SK-N-SH (cell line): ENCODE data around the gene DTX3L. TPM values are rescaled to one million over a fixed set of nuclear protein-coding genes. Genes with fewer than 3 reads are reported as not detected.

Experiments
- CTCF ChIA-PET: fragments of 300-600, 350-600 bp; formaldehyde crosslinking; extraction: SDS; loops from one replicate; lab custom pipeline; 2021; lab: Yijun Ruan, JAX
- POLR2A ChIA-PET: fragments of 350-600 bp; sonication (Branson Sonifier 250); formaldehyde crosslinking; extraction: SDS; loops from one replicate; lab custom pipeline; 2020; ENCODE audit warnings: antibody characterized with exemption, inconsistent platforms; lab: Yijun Ruan, JAX
- DNase-seq: peaks from one replicate; pipeline ENCODE4 v3.0.0; 2012
- H2AFZ ChIP-seq: fragments of 200-600 bp; sonication (generic); 2 replicates; pipeline ENCODE4 v1.8.1; 2016; ENCODE audit warnings: antibody characterized with exemption, mild to moderate bottlenecking, low read depth
- H3F3A ChIP-seq: fragments of 200-600 bp; sonication (generic); replicated peaks from 2 replicates; pipeline ENCODE3; 2016; ENCODE audit warnings: antibody characterized with exemption, mild to moderate bottlenecking; ENCODE audit not compliant: insufficient read depth
- H3K27ac ChIP-seq, 2 experiments: fragments of 200-500 bp in 1 of 2; fragments of 200-600 bp in 1 of 2; sonication (Bioruptor generic) in 1 of 2; sonication (generic), shearing (Covaris generic) in 1 of 2; 2 replicates each; pipeline versions ENCODE4 v1.5.1 to v1.6.1; 2014 to 2016; ENCODE audit warnings: low read depth in 2 of 2, inconsistent platforms in 1 of 2, low read length in 1 of 2, mild to moderate bottlenecking in 1 of 2, mixed read lengths in 1 of 2
- H3K27me3 ChIP-seq: fragments of 200-600 bp; sonication (generic), shearing (Covaris generic); 2 replicates; pipeline ENCODE4 v1.6.1; 2016; ENCODE audit warnings: mixed run types; ENCODE audit not compliant: insufficient read depth
- H3K36me3 ChIP-seq, 2 experiments: fragments of 200-500 bp in 1 of 2; fragments of 200-600 bp in 1 of 2; sonication (Bioruptor generic) in 1 of 2; sonication (generic) in 1 of 2; replicated peaks in 1 of 2; 2 replicates each; pipeline versions ENCODE3 to v1.5.1; 2014 to 2016; ENCODE audit warnings: low read length in 1 of 2, mild to moderate bottlenecking in 1 of 2; ENCODE audit not compliant: insufficient read depth in 2 of 2, control insufficient read depth in 1 of 2
- H3K4me1 ChIP-seq, 2 experiments: fragments of 200-500 bp in 1 of 2; fragments of 200-600 bp in 1 of 2; sonication (Bioruptor generic) in 1 of 2; sonication (generic), shearing (Covaris generic) in 1 of 2; 2 replicates each; pipeline versions ENCODE4 v1.5.1 to v1.6.1; 2014 to 2016; ENCODE audit warnings: low read depth in 1 of 2, low read length in 1 of 2, mixed run types in 1 of 2; ENCODE audit not compliant: insufficient read depth in 2 of 2, control insufficient read depth in 1 of 2
- H3K4me2 ChIP-seq: fragments of 200-600 bp; sonication (generic), shearing (Covaris generic); 2 replicates; pipeline ENCODE4 v1.6.1; 2017; ENCODE audit warnings: mixed run types
- H3K4me3 ChIP-seq, 2 experiments: fragments of 200-500 bp in 1 of 2; fragments of 200-600 bp in 1 of 2; sonication (Bioruptor generic) in 1 of 2; sonication (generic), shearing (Covaris generic) in 1 of 2; 2 replicates each; pipeline versions ENCODE4 v1.5.1 to v1.8.1; 2014 to 2016; ENCODE audit warnings: low read depth in 2 of 2, inconsistent platforms in 1 of 2, low read length in 1 of 2, mild to moderate bottlenecking in 1 of 2, mixed read lengths in 1 of 2, moderate library complexity in 1 of 2
- H3K79me2 ChIP-seq: fragments of 200-600 bp; sonication (generic); 2 replicates; pipeline ENCODE4 v1.8.1; 2017; ENCODE audit warnings: mild to moderate bottlenecking; ENCODE audit not compliant: insufficient read depth
- H3K9ac ChIP-seq: fragments of 200-600 bp; sonication (generic); 2 replicates; pipeline ENCODE4 v1.6.1; 2017; ENCODE audit warnings: mixed run types
- H3K9me2 ChIP-seq: fragments of 200-600 bp; sonication (generic); 2 replicates; pipeline ENCODE4 v1.6.1; 2017; ENCODE audit warnings: mixed run types
- H3K9me3 ChIP-seq: fragments of 200-600 bp; sonication (generic); 2 replicates; pipeline ENCODE4 v1.6.1; 2017; ENCODE audit warnings: mixed run types, mild to moderate bottlenecking, moderate library complexity
- H4K20me1 ChIP-seq: fragments of 200-600 bp; sonication (generic); 2 replicates; pipeline ENCODE4 v1.6.1; 2017; ENCODE audit warnings: mild to moderate bottlenecking, mixed run types; ENCODE audit not compliant: insufficient read depth
- CHD2 ChIP-seq: fragments of 150-350 bp; IDR thresholded peaks from 2 replicates; pipeline ENCODE4 v1.6.1; 2018; ENCODE audit warnings: low read length; ENCODE audit not compliant: partially characterized antibody
- ELF1 ChIP-seq: IDR thresholded peaks from 2 replicates; pipeline ENCODE4 v1.4.0; 2012
- FOXJ3 ChIP-seq: sonication (generic); formaldehyde crosslinking; IDR thresholded peaks from 2 replicates; pipeline ENCODE4 v1.5.1; 2020; ENCODE audit warnings: mild to moderate bottlenecking, missing genetic modification reagents
- FOXM1 ChIP-seq: IDR thresholded peaks from 2 replicates; pipeline ENCODE4 v1.4.0; 2012; ENCODE audit warnings: low read depth, mild to moderate bottlenecking
- GABPA ChIP-seq: IDR thresholded peaks from 2 replicates; pipeline ENCODE4 v1.4.0; 2012; ENCODE audit warnings: low read depth, mild to moderate bottlenecking
- GATA2 ChIP-seq: sonication (generic); formaldehyde crosslinking; IDR thresholded peaks from 2 replicates; pipeline ENCODE4 v1.5.0; 2020; ENCODE audit warnings: mild to moderate bottlenecking, missing genetic modification reagents
- IRF3 ChIP-seq: fragments of 150-350 bp; IDR thresholded peaks from 2 replicates; pipeline ENCODE4 v1.6.1; 2016; ENCODE audit warnings: mild to moderate bottlenecking, low read depth, low read length
- MAX ChIP-seq: IDR thresholded peaks from 2 replicates; pipeline ENCODE4 v1.4.0; 2012; ENCODE audit warnings: low read depth
- MEF2A ChIP-seq: IDR thresholded peaks from 2 replicates; pipeline ENCODE4 v1.4.0; 2012; ENCODE audit warnings: low read depth, borderline replicate concordance
- NRF1 ChIP-seq: IDR thresholded peaks from 2 replicates; pipeline ENCODE4 v1.6.1; 2012; ENCODE audit warnings: low read depth, mild to moderate bottlenecking, low read length
- POLR2AphosphoS5 ChIP-seq: IDR thresholded peaks from 2 replicates; pipeline ENCODE4 v1.6.1; 2012; ENCODE audit warnings: low read depth, low read length
- RAD21 ChIP-seq: IDR thresholded peaks from 2 replicates; pipeline ENCODE4 v1.6.1; 2012; ENCODE audit warnings: mild to moderate bottlenecking, low read length
- RCOR1 ChIP-seq: fragments of 150-350 bp; IDR thresholded peaks from 2 replicates; pipeline ENCODE4 v1.6.1; 2017; ENCODE audit warnings: antibody characterized with exemption, low read length
- REST ChIP-seq: IDR thresholded peaks from 2 replicates; pipeline ENCODE4 v1.6.1; 2012; ENCODE audit warnings: mild to moderate bottlenecking, low read depth, low read length, moderate library complexity
- RFX5 ChIP-seq: IDR thresholded peaks from 2 replicates; pipeline ENCODE4 v1.6.1; 2012; ENCODE audit warnings: mild to moderate bottlenecking, improper control_type of control experiment, low read length
- RXRA ChIP-seq: IDR thresholded peaks from 2 replicates; pipeline ENCODE4 v1.4.0; 2012; ENCODE audit warnings: low read depth, mild to moderate bottlenecking, borderline replicate concordance
- YY1 ChIP-seq: IDR thresholded peaks from 2 replicates; pipeline ENCODE4 v1.4.0; 2012; ENCODE audit warnings: low read depth, mild to moderate bottlenecking
- ZBTB33 ChIP-seq: IDR thresholded peaks from 2 replicates; pipeline ENCODE4 v1.4.0; 2012; ENCODE audit warnings: low read depth, borderline replicate concordance
- WGBS: methylation state at CpG from one replicate; pipeline ENCODE4 v1.1.6; 2017; ENCODE audit warnings: low lambda C conversion rate; 5-methylcytosine and 5-hydroxymethylcytosine counted together
- polyA plus RNA-seq, 3 experiments: library from polyadenylated mRNA; depleted of rRNA; stranded (reverse); fragments of >200 nt; gene quantifications; 2 replicates each; pipeline ENCODE4 v1.2.3, GENCODE V29; 2012

DTX3L gene
- polyA plus RNA-seq, 1 of the 3 experiments (the other 2 are of a cell fraction) = 2.7 TPM

GRCh38 chr3:122548076-122548475 is 16.1 kb upstream of the DTX3L start:
- CTCF ChIA-PET = interaction anchor here (0.7 to 1.2 kb wide), 2 partner anchors 12 to 24 kb away, joined by 3 to 4 read pairs; no protein-coding TSS in a partner anchor
- H3K9me2 ChIP-seq = no peaks in the 10 kb centered on the region
- POLR2A ChIA-PET = no interaction called here
- H3K9ac ChIP-seq = no peak overlapping the region
- no peak for DNase-seq
- H3K27ac ChIP-seq = no peak overlapping the region
- H3K79me2 ChIP-seq = no peaks in the 10 kb centered on the region
- H3K4me3 ChIP-seq = no peak overlapping the region
- H4K20me1 ChIP-seq = no peaks in the 10 kb centered on the region
- no peaks in the 10 kb centered on the region for H3K27me3 ChIP-seq
- peaks cover 13 to 22% of the 10 kb centered on the region in 2 experiments for H3K36me3 ChIP-seq
- no peaks in the 10 kb centered on the region for H3K4me1 ChIP-seq
- H3K9me3 ChIP-seq = no peaks in the 10 kb centered on the region
- no peak for TF ChIP-seq REST
- no peak for TF ChIP-seq MEF2A
- no peak for TF ChIP-seq FOXJ3 (CRISPR knock-in tag)
- TF ChIP-seq GABPA = no peak
- TF ChIP-seq ELF1 = no peak
- TF ChIP-seq GATA2 = no peak
- TF ChIP-seq RXRA = no peak
- TF ChIP-seq NRF1 = no peak
- no peak for TF ChIP-seq FOXM1
- no peaks in the 10 kb centered on the region for H3F3A ChIP-seq
- H2AFZ ChIP-seq = no peak overlapping the region
- no peak overlapping the region for H3K4me2 ChIP-seq
- 80% methylated on average over 3 of the region's 3 CpGs for WGBS

- Histone ChIP-seq H3K9me3 (no peaks in the 10 kb centered on the region), H2AFZ (no peak overlapping the region), H3F3A (no peaks in the 10 kb centered on the region), H3K27ac (no peak overlapping the region), H3K9ac (no peak overlapping the region), H3K36me3 (peaks cover 13 to 26% of the 10 kb centered on the region in 2 experiments), H3K27me3 (no peaks in the 10 kb centered on the region), H4K20me1 (no peaks in the 10 kb centered on the region), H3K4me1 (no peaks in the 10 kb centered on the region), H3K79me2 (no peaks in the 10 kb centered on the region), H3K4me2 (no peak overlapping the region), H3K9me2 (no peaks in the 10 kb centered on the region), H3K4me3 (no peak overlapping the region)
- CTCF ChIA-PET = interaction anchor here (1.2 kb wide), 1 partner anchor 11 kb away, joined by 4 read pairs; no protein-coding TSS in a partner anchor
- 95% methylated on average over 1 of the region's 1 CpG for WGBS
- POLR2A ChIA-PET = no interaction called here
- TF ChIP-seq CHD2 (no peak), MAX (no peak), RAD21 (no peak), ZBTB33 (no peak), GABPA (no peak), GATA2 (no peak), YY1 (no peak), RFX5 (no peak), RCOR1 (no peak), MEF2A (no peak), IRF3 (no peak), POLR2AphosphoS5 (no peak)
- no peak for DNase-seq
Measured at GRCh38 chr3:122548619-122549018, 15.5 kb upstream of the DTX3L start.
